IPS-NIHi7 (cell line): ENCODE measurements around the gene CPEB3.
"Not testable (repeated sequence)": the region's sequence is repeated elsewhere in the genome, so short reads cannot be mapped to it uniquely, and the experiment has no call there.

Experiments used
- DNase-seq: peaks from one replicate; pipeline ENCODE4 v3.0.0; 2012; ENCODE audit warnings: mixed read lengths; ENCODE audit errors: extremely low spot score

CPEB3 gene

GRCh38 chr10:92290837-92291615, at the start of gene CPEB3, which contains the start of gene MARCHF5:
Gene CPEB3 (minus strand): TSS chr10:92291078. CDS start chr10:92240350, 50,728 bp downstream.
Gene MARCHF5 (plus strand): TSS chr10:92291167. CDS start chr10:92291495, 328 bp downstream.
- peak; percentile 96 for DNase-seq

- not testable (repeated sequence) for DNase-seq
Observed at GRCh38 chr10:92329927-92330326, 39.0 kb upstream of the CPEB3 start.

- DNase-seq = no peak
Observed at GRCh38 chr10:92328993-92329392, 38.1 kb upstream of the CPEB3 start.

- no peak for DNase-seq
Observed at GRCh38 chr10:92327445-92328433, 36.9 kb upstream of the CPEB3 start.

- no peak for DNase-seq
Observed at GRCh38 chr10:92323079-92323478, 32.2 kb upstream of the CPEB3 start.

- no peak for DNase-seq
Observed at GRCh38 chr10:92316610-92317009, 25.7 kb upstream of the CPEB3 start.

- DNase-seq = no peak
Observed at GRCh38 chr10:92313750-92314149, 22.9 kb upstream of the CPEB3 start.

- DNase-seq = no peak
Observed at GRCh38 chr10:92309272-92309671, 18.4 kb upstream of the CPEB3 start.

GRCh38 chr10:92305133-92306072, 14.5 kb upstream of the CPEB3 start:
- DNase-seq = peak; percentile 14

- no peak for DNase-seq
Observed at GRCh38 chr10:92304061-92304460, 13.2 kb upstream of the CPEB3 start.

GRCh38 chr10:92303096-92303495, 12.2 kb upstream of the CPEB3 start:
- no peak for DNase-seq

GRCh38 chr10:92298487-92298886, 7.6 kb upstream of the CPEB3 start:
- no peak for DNase-seq

GRCh38 chr10:92291921-92292845, 1.3 kb upstream of the CPEB3 start:
- DNase-seq = peak; percentile 27

GRCh38 chr10:92291616-92291865, 663 bp upstream of the CPEB3 start:
- DNase-seq = no peak

GRCh38 chr10:92290076-92290836, 622 bp downstream of the CPEB3 start:
- peak; percentile 38 for DNase-seq

GRCh38 chr10:92284112-92284704, 6.7 kb downstream of the CPEB3 start:
- no peak for DNase-seq

- DNase-seq = no peak
Observed at GRCh38 chr10:92278996-92279696, 11.7 kb downstream of the CPEB3 start.

- DNase-seq = no peak
Observed at GRCh38 chr10:92274071-92274470, 16.8 kb downstream of the CPEB3 start.

- no peak for DNase-seq
Observed at GRCh38 chr10:92268748-92269147, 22.1 kb downstream of the CPEB3 start.
